ENCODE data around the gene TMBIM6.

- TF ChIP-seq CTCF (conservative IDR thresholded peaks at IDR 0.05) (no peak), ZFX (IDR thresholded peaks at IDR 0.05) (no peak)
These were observed 52.7 kb downstream of the TMBIM6 start for GRCh38 chr12:49794021-49794420.

All from C4-2B (cell line).